Keratinocyte (primary cell): Measurements from ENCODE around the gene PLXNB1. TPM values are rescaled to one million over a fixed set of nuclear protein-coding genes. Genes with fewer than 3 reads are reported as not detected.

ENCODE experiments used
- DNase-seq: peaks from one replicate; pipeline ENCODE4 v3.0.0-alpha.2; 2011; ENCODE audit warnings: low read depth, missing footprints, low spot score
- FAIRE-seq: peaks from 2 replicates; lab custom pipeline; 2011; peaks lifted over from hg19 to GRCh38; lab: Jason Lieb, UNC
- H2AFZ ChIP-seq: 2 replicates; pipeline ENCODE4 v1.6.0; 2012; ENCODE audit warnings: low read length, control low read depth, inconsistent platforms; ENCODE audit not compliant: control insufficient read depth
- H3K27ac ChIP-seq: 2 replicates; pipeline ENCODE4 v1.5.1; 2011; ENCODE audit warnings: low read length; ENCODE audit not compliant: control insufficient read depth, insufficient read depth
- H3K27me3 ChIP-seq: 3 replicates; pipeline ENCODE4 v1.6.0; 2011; ENCODE audit warnings: low read length; ENCODE audit not compliant: control insufficient read depth, insufficient read depth; ENCODE audit errors: extremely low read depth
- H3K36me3 ChIP-seq, 2 experiments: 2 replicates in 1 of 2; 3 replicates in 1 of 2; pipeline ENCODE4 v1.5.1; 2011; ENCODE audit warnings: low read length in 2 of 2, mild to moderate bottlenecking in 1 of 2; ENCODE audit not compliant: control insufficient read depth in 2 of 2, insufficient read depth in 2 of 2; ENCODE audit errors: extremely low read depth in 1 of 2
- H3K4me1 ChIP-seq: 3 replicates; pipeline ENCODE4 v1.5.1; 2011; ENCODE audit warnings: low read length; ENCODE audit not compliant: control insufficient read depth, insufficient read depth; ENCODE audit errors: extremely low read depth
- H3K4me2 ChIP-seq: 3 replicates; pipeline ENCODE4 v1.6.0; 2011; ENCODE audit warnings: low read depth, low read length; ENCODE audit not compliant: control insufficient read depth, insufficient read depth; ENCODE audit errors: extremely low read depth
- H3K4me3 ChIP-seq, 3 experiments: fragments of 200-600 bp in 1 of 3; sonication (generic) in 1 of 3; 2 replicates in 2 of 3; 3 replicates in 1 of 3; pipeline ENCODE4 v1.5.1; 2011 to 2016; ENCODE audit warnings: low read length in 3 of 3, mild to moderate bottlenecking in 3 of 3, control low read depth in 2 of 3, inconsistent platforms in 1 of 3, low read depth in 1 of 3, mixed read lengths in 1 of 3, mixed run types in 1 of 3, moderate library complexity in 1 of 3; ENCODE audit not compliant: control insufficient read depth in 2 of 3, insufficient read depth in 2 of 3; ENCODE audit errors: extremely low read depth in 1 of 3
- H3K79me2 ChIP-seq: 2 replicates; pipeline ENCODE4 v1.6.0; 2012; ENCODE audit warnings: low read length; ENCODE audit not compliant: control insufficient read depth, insufficient read depth
- H3K9ac ChIP-seq: 3 replicates; pipeline ENCODE4 v1.6.0; 2011; ENCODE audit warnings: low read length; ENCODE audit not compliant: control insufficient read depth, insufficient read depth; ENCODE audit errors: extremely low read depth
- H3K9me1 ChIP-seq: 3 replicates; pipeline ENCODE4 v1.6.0; 2011; ENCODE audit warnings: low read length; ENCODE audit not compliant: control insufficient read depth, insufficient read depth; ENCODE audit errors: extremely low read depth
- H3K9me3 ChIP-seq: 2 replicates; pipeline ENCODE4 v1.5.1; 2012; ENCODE audit warnings: low read depth, low read length; ENCODE audit not compliant: control insufficient read depth
- H4K20me1 ChIP-seq: 3 replicates; pipeline ENCODE4 v1.6.0; 2011; ENCODE audit warnings: low read length; ENCODE audit not compliant: control insufficient read depth, insufficient read depth; ENCODE audit errors: extremely low read depth
- CTCF ChIP-seq, 3 experiments: IDR thresholded peaks in 1 of 3; conservative IDR thresholded peaks in 1 of 3; optimal IDR thresholded peaks in 1 of 3; 2 replicates in 2 of 3; 3 replicates in 1 of 3; pipeline versions ENCODE3 to v1.5.1; 2011; ENCODE audit warnings: low read length in 3 of 3, mild to moderate bottlenecking in 3 of 3, moderate library complexity in 2 of 3, control low read depth in 1 of 3, inconsistent platforms in 1 of 3; ENCODE audit not compliant: insufficient read depth in 2 of 3; ENCODE audit errors: extremely low read depth in 1 of 3
- EZH2 ChIP-seq: IDR thresholded peaks from one replicate; pipeline ENCODE4 v1.6.1; 2012; ENCODE audit warnings: inconsistent platforms, mild to moderate bottlenecking, low read length, moderate library complexity
- dilution Hi-C: fragments of 300-500 bp; cut with MboI; formaldehyde crosslinking; loops from one replicate; pipeline ENCODE4 v1.7.0; 2020; ENCODE audit warnings: low sequenced_read_pairs; ENCODE audit not compliant: extremely low pct_ligation_motif_present
- polyA plus RNA-seq, 5 experiments: library from polyadenylated mRNA; depleted of rRNA in 3 of 5; stranded (reverse) in 3 of 5; stranded (forward) in 1 of 5; unstranded in 1 of 5; fragments of >200 nt; gene quantifications; 1 replicate in 1 of 5; 2 replicates in 3 of 5; 3 replicates in 1 of 5; pipeline versions ENCODE4 v1.2.1 to v1.2.3, GENCODE V29; 2011 to 2012; ENCODE audit warnings: missing spikeins in 2 of 5, low read depth in 1 of 5, low replicate concordance in 1 of 5

PLXNB1 gene
- polyA plus RNA-seq, 1 donor (not counting 4 experiments of a cell fraction or from before 2014, with no cell fraction given): 83.0 TPM

GRCh38 chr3:48419597-48419996, 10.3 kb downstream of the PLXNB1 start:
- no peak overlapping the region for H3K4me3 ChIP-seq
- no peak overlapping the region for H3K4me2 ChIP-seq
- no peak for DNase-seq
- TF ChIP-seq EZH2: no peak
- TF ChIP-seq CTCF (optimal IDR thresholded peaks at IDR 0.05 in 1 of 3, IDR thresholded peaks at IDR 0.05 in 1 of 3, conservative IDR thresholded peaks at IDR 0.05 in 1 of 3; ENCODE audit: extremely low read depth in 1 of 3, insufficient read depth in 2 of 3, low read length in 3 of 3): no peak
- no peak overlapping the region for H2AFZ ChIP-seq
- H3K36me3 ChIP-seq: peaks cover 50 to 65% of the 10 kb centered on the region in 2 experiments
- no peak overlapping the region for H3K9ac ChIP-seq
- no peak overlapping the region for H3K27ac ChIP-seq
- H3K9me3 ChIP-seq: no peaks in the 10 kb centered on the region
- no peaks in the 10 kb centered on the region for H3K27me3 ChIP-seq
- peaks cover 42% of the 10 kb centered on the region for H3K79me2 ChIP-seq
- FAIRE-seq: no peak
- no peaks in the 10 kb centered on the region for H3K9me1 ChIP-seq
- H3K4me1 ChIP-seq: peaks cover 9% of the 10 kb centered on the region
- H4K20me1 ChIP-seq: peaks cover 14% of the 10 kb centered on the region
- dilution Hi-C loops: no loop called here

GRCh38 chr3:48419149-48419548, 10.7 kb downstream of the PLXNB1 start:
- no peaks in the 10 kb centered on the region for H3K9me1 ChIP-seq
- H3K9me3 ChIP-seq: no peaks in the 10 kb centered on the region
- DNase-seq (no peak), FAIRE-seq (no peak)
- H3K27me3 ChIP-seq: no peaks in the 10 kb centered on the region
- H3K36me3 ChIP-seq: peaks cover 54 to 65% of the 10 kb centered on the region in 2 experiments
- H4K20me1 ChIP-seq: peaks cover 14% of the 10 kb centered on the region
- no peak overlapping the region for H2AFZ ChIP-seq
- H3K4me1 ChIP-seq: peaks cover 9% of the 10 kb centered on the region
- H3K4me2 ChIP-seq: no peak overlapping the region
- dilution Hi-C loops: no loop called here
- H3K27ac ChIP-seq: no peak overlapping the region
- no peak for TF ChIP-seq CTCF (optimal IDR thresholded peaks at IDR 0.05 in 1 of 3, IDR thresholded peaks at IDR 0.05 in 1 of 3, conservative IDR thresholded peaks at IDR 0.05 in 1 of 3; ENCODE audit: extremely low read depth in 1 of 3, insufficient read depth in 2 of 3, low read length in 3 of 3)
- no peak for TF ChIP-seq EZH2
- no peak overlapping the region for H3K4me3 ChIP-seq
- no peak overlapping the region for H3K9ac ChIP-seq
- H3K79me2 ChIP-seq: peaks cover 38% of the 10 kb centered on the region
